B cell (primary cell): ENCODE measurements around the gene S1PR3. TPM values are rescaled to one million over a fixed set of nuclear protein-coding genes. Genes with fewer than 3 reads are reported as not detected.

Experiments
- ATAC-seq: fragments of 200-7000 bp; cut with Tn5 transposase; one replicate; pipeline ENCODE4 v1.10.0; 2021; ENCODE audit warnings: low read depth, mild to moderate bottlenecking, moderate number of reproducible peaks, moderate library complexity
- CTCF ChIA-PET: fragments of 350-600 bp; sonication (Branson Sonifier 250); formaldehyde crosslinking; loops from one replicate; lab custom pipeline; 2021; ENCODE audit warnings: antibody characterized with exemption, inconsistent platforms; lab: Charles Lee
- POLR2A ChIA-PET: fragments of 350-600 bp; sonication (Branson Sonifier 250); formaldehyde crosslinking; loops from one replicate; lab custom pipeline; 2021; ENCODE audit warnings: antibody characterized with exemption; lab: Charles Lee
- DNase-seq: peaks from one replicate; pipeline ENCODE4 v3.0.0; 2013
- H2AFZ ChIP-seq: 2 replicates; pipeline ENCODE4 v1.6.1; 2012; ENCODE audit warnings: mild to moderate bottlenecking, low read depth, low read length; ENCODE audit not compliant: insufficient read depth, poor library complexity, severe bottlenecking
- H3K27ac ChIP-seq, 2 donors: 1 replicate in 1 of 2; 2 replicates in 1 of 2; pipeline ENCODE4 v1.5.1; 2012 to 2013; ENCODE audit warnings: low read length in 2 of 2, mild to moderate bottlenecking in 2 of 2, moderate library complexity in 1 of 2
- H3K27me3 ChIP-seq, 4 experiments: fragments of 200-600 bp in 1 of 4; sonication (generic) in 1 of 4; replicated peaks in 1 of 4; 1 replicate in 2 of 4; 2 replicates in 2 of 4; pipeline versions ENCODE4 v1.6.1 to v1.7.0; 2013 to 2016; ENCODE audit warnings: low read length in 3 of 4, mild to moderate bottlenecking in 2 of 4, mixed read lengths in 1 of 4, moderate library complexity in 1 of 4; ENCODE audit not compliant: insufficient read depth in 4 of 4, control insufficient read depth in 3 of 4; ENCODE audit errors: control extremely low read depth in 1 of 4
- H3K36me3 ChIP-seq, 2 experiments: replicated peaks in 1 of 2; 1 replicate in 1 of 2; 2 replicates in 1 of 2; pipeline versions ENCODE4 v1.6.1 to v1.7.1; 2013; ENCODE audit warnings: low read length in 1 of 2; ENCODE audit not compliant: insufficient read depth in 2 of 2, control insufficient read depth in 1 of 2; ENCODE audit errors: control extremely low read depth in 1 of 2, extremely low read depth in 1 of 2
- H3K4me1 ChIP-seq, 2 donors: fragments of 200-600 bp in 1 of 2; sonication (generic) in 1 of 2; 1 replicate in 1 of 2; 2 replicates in 1 of 2; pipeline versions ENCODE4 v1.5.1 to v1.6.1; 2013 to 2017; ENCODE audit warnings: low read length in 2 of 2; ENCODE audit not compliant: control insufficient read depth in 2 of 2, insufficient read depth in 2 of 2
- H3K4me2 ChIP-seq: replicated peaks from 2 replicates; pipeline ENCODE3; 2012; ENCODE audit warnings: mild to moderate bottlenecking, low read depth, low read length; ENCODE audit not compliant: poor library complexity, severe bottlenecking
- H3K4me3 ChIP-seq, 5 experiments: fragments of 200-600 bp in 1 of 5; sonication (generic) in 1 of 5; 1 replicate in 3 of 5; 2 replicates in 2 of 5; pipeline versions ENCODE4 v1.5.1 to v1.7.0; 2011 to 2016; ENCODE audit warnings: low read length in 4 of 5, mild to moderate bottlenecking in 4 of 5, low read depth in 2 of 5, control low read depth in 1 of 5, moderate library complexity in 1 of 5; ENCODE audit not compliant: insufficient read depth in 1 of 5; ENCODE audit errors: control extremely low read depth in 1 of 5, extremely low read depth in 1 of 5
- H3K79me2 ChIP-seq: fragments of 200-600 bp; sonication (generic); one replicate; pipeline ENCODE4 v1.6.0; 2016; ENCODE audit warnings: low read length; ENCODE audit not compliant: control insufficient read depth, insufficient read depth
- H3K9ac ChIP-seq: fragments of 200-600 bp; sonication (generic); 2 replicates; pipeline ENCODE4 v1.6.1; 2017; ENCODE audit warnings: mild to moderate bottlenecking, low read length, moderate library complexity
- H3K9me3 ChIP-seq, 3 donors: one replicate each; pipeline versions ENCODE4 v1.6.1 to v1.7.1; 2013; ENCODE audit warnings: low read length in 2 of 3; ENCODE audit not compliant: control insufficient read depth in 2 of 3, insufficient read depth in 1 of 3; ENCODE audit errors: control extremely low read depth in 1 of 3
- H4K20me1 ChIP-seq: 2 replicates; pipeline ENCODE4 v1.6.0; 2012; ENCODE audit warnings: mild to moderate bottlenecking, low read length; ENCODE audit not compliant: insufficient read depth, control insufficient read depth, poor library complexity, severe bottlenecking
- H3K27ac Mint-ChIP-seq: one replicate; pipeline ENCODE4 v1.8.0; 2021; ENCODE audit warnings: mixed read lengths
- H3K27me3 Mint-ChIP-seq: one replicate; pipeline ENCODE4 v1.8.0; 2021; ENCODE audit warnings: mixed read lengths
- H3K4me1 Mint-ChIP-seq: one replicate; pipeline ENCODE4 v1.8.0; 2021; ENCODE audit warnings: mixed read lengths
- H3K4me3 Mint-ChIP-seq: one replicate; pipeline ENCODE4 v1.8.0; 2021; ENCODE audit warnings: mixed read lengths
- H3K9me3 Mint-ChIP-seq: one replicate; pipeline ENCODE4 v1.8.0; 2022; ENCODE audit warnings: mixed read lengths; ENCODE audit not compliant: insufficient read depth
- CTCF ChIP-seq: fragments of 200-600 bp; IDR thresholded peaks from one replicate; pipeline ENCODE4 v1.8.0; 2022; ENCODE audit warnings: antibody characterized with exemption, mild to moderate bottlenecking
- EZH2 ChIP-seq: IDR thresholded peaks from 2 replicates; pipeline ENCODE4 v1.6.1; 2012; ENCODE audit warnings: borderline replicate concordance, low read depth, mild to moderate bottlenecking, moderate library complexity, low read length; ENCODE audit not compliant: insufficient read depth, poor library complexity, severe bottlenecking
- WGBS: methylation state at CpG from one replicate; pipeline ENCODE4 v1.1.5; 2013; ENCODE audit warnings: missing lambda C conversion rate; ENCODE audit not compliant: insufficient coverage; 5-methylcytosine and 5-hydroxymethylcytosine counted together
- intact Hi-C: fragments of 100-400 bp; cut with micrococcal nuclease; formaldehyde crosslinking; loops from one replicate; pipeline ENCODE4 v1.10.0; 2022
- polyA plus RNA-seq: library from polyadenylated mRNA; depleted of rRNA; stranded (reverse); fragments of >200 nt; gene quantifications from 2 replicates; pipeline ENCODE4 v1.2.3, GENCODE V29; 2012
- total RNA-seq, 2 donors: library from RNA; stranded (reverse); fragments of 120-200 nt in 1 of 2; gene quantifications; 1 replicate in 1 of 2; 2 replicates in 1 of 2; pipeline versions ENCODE4 v1.2.3 to v1.2.4, GENCODE V29; 2013 to 2022

Gene S1PR3
- total and polyA plus RNA-seq, 2 donors (not counting 1 experiment from before 2014, with no cell fraction given), result 0.25 TPM; not detected in 1

DNA sequence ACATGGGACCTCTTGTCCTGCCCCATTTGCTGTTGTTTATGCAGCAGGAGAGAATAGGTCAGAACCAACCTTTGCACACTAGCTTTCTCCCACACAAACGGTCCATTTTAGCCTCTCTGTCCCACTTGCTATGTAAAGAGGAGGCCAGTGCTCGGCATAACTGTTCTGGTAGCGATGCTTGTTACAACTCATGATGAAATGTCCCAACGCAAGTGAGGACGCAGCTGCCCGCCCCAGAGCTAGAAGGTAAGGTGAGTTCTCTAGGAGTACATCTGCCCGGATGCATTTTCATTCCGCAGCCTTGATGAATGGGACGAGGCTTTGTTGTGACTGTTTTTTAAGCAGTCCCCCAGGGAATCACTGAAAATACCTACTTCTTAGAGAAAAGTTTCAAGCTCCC lies 14.1 kb downstream of the S1PR3 start:
- POLR2A ChIA-PET, result no interaction called here
- Histone ChIP-seq H3K9me3 (no peaks in the 10 kb centered on the region), H3K27ac (no peak overlapping the region), H3K4me3 (no peak overlapping the region), H3K36me3 (no peaks in the 10 kb centered on the region), H3K4me1 (peaks cover 3 to 7% of the 10 kb centered on the region in 2 donors), H3K79me2 (no peaks in the 10 kb centered on the region), H3K4me2 (no peak overlapping the region), H3K27me3 (peaks cover 0 to 6% (median 1%) of the 10 kb centered on the region in 4 experiments), H3K9ac (no peak overlapping the region), H4K20me1 (no peaks in the 10 kb centered on the region), H2AFZ (no peak overlapping the region)
- TF ChIP-seq EZH2 (no peak), CTCF (no peak)
- Mint-ChIP-seq H3K9me3 (no peaks in the 10 kb centered on the region), H3K27ac (no peak overlapping the region), H3K4me1 (peaks cover 3% of the 10 kb centered on the region), H3K4me3 (no peak overlapping the region), H3K27me3 (peaks cover 22% of the 10 kb centered on the region)
- no peak for ATAC-seq
- no peak for DNase-seq
- intact Hi-C loops, result no loop called here
- WGBS, result 98% methylated on average over 6 of the region's 9 CpGs
- CTCF ChIA-PET, result interaction anchor here (1.3 kb wide), 1 partner anchor 408 kb away, joined by 3 read pairs; no protein-coding TSS in a partner anchor

DNA sequence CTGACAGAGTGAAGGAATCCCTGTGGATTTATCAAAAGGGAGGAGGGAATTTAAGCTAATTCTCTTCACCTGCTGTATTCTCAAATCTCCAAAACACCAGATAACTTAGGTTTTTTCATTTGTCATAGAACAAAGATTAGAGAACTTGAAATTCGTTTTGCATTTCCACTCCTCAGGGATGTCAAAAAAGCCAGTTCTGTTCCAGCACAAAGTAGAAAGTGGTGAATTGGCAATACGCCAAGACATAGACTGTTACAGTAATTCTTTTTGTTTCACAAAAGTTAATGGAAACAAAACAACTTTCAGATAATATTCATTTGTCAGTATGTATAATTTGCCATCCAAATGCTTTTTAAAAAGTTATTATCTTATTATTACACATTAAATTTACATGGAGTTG lies 15.0 kb downstream of the S1PR3 start:
- Histone ChIP-seq H3K9ac (no peak overlapping the region), H3K4me3 (no peak overlapping the region), H3K36me3 (no peaks in the 10 kb centered on the region), H3K4me2 (no peak overlapping the region), H3K9me3 (no peaks in the 10 kb centered on the region), H4K20me1 (no peaks in the 10 kb centered on the region), H3K79me2 (no peaks in the 10 kb centered on the region), H3K4me1 (peaks cover 0 to under 1% of the 10 kb centered on the region in 2 donors), H3K27me3 (peaks cover 0 to 4% (median 1%) of the 10 kb centered on the region in 4 experiments), H2AFZ (no peak overlapping the region), H3K27ac (no peak overlapping the region)
- DNase-seq (no peak), ATAC-seq (no peak)
- peaks cover 22% of the 10 kb centered on the region for H3K27me3 Mint-ChIP-seq
- no peak overlapping the region for H3K27ac Mint-ChIP-seq
- ChIA-PET CTCF (interaction anchor here (1.3 kb wide), 1 partner anchor 409 kb away, joined by 3 read pairs; no protein-coding TSS in a partner anchor), POLR2A (no interaction called here)
- H3K4me3 Mint-ChIP-seq, result no peak overlapping the region
- no CpG with 5 or more reads among the region's 2 CpGs for WGBS
- TF ChIP-seq EZH2, result no peak
- TF ChIP-seq CTCF, result no peak
- no peaks in the 10 kb centered on the region for H3K4me1 Mint-ChIP-seq
- no peaks in the 10 kb centered on the region for H3K9me3 Mint-ChIP-seq
- intact Hi-C loops, result no loop called here
